HG03196 (cell line): Measurements from ENCODE around the gene TEX264.

Experiments used
- ATAC-seq: cut with Tn5 transposase; IDR thresholded peaks from one replicate; pipeline ENCODE4 v1.9.1; 2021; ENCODE audit not compliant: unreplicated experiment

Gene TEX264

GRCh38 chr3:51747840-51748239 is 76.8 kb downstream of the TEX264 start:
- ATAC-seq = no peak

GRCh38 chr3:51748327-51748726 is 77.3 kb downstream of the TEX264 start:
- no peak for ATAC-seq

GRCh38 chr3:51750878-51751277 is 79.8 kb downstream of the TEX264 start:
- ATAC-seq = no peak

GRCh38 chr3:51751287-51751686 is 80.2 kb downstream of the TEX264 start:
- ATAC-seq = no peak
